Measurements from ENCODE around the gene CRYGN.

Gene CRYGN

GRCh38 chr7:151437866-151438516, 1.9 kb downstream of the CRYGN start:
- no peak for DNase-seq

- DNase-seq, result no peak
These were observed 2.8 kb downstream of the CRYGN start for GRCh38 chr7:151437159-151437553.

- no peak for DNase-seq
These were observed 3.3 kb downstream of the CRYGN start for GRCh38 chr7:151436446-151437158.

GRCh38 chr7:151435971-151436370, 4.0 kb downstream of the CRYGN start:
- DNase-seq, result no peak

GRCh38 chr7:151435103-151435916, 4.6 kb downstream of the CRYGN start:
- DNase-seq, result no peak

GRCh38 chr7:151434549-151434948, 5.4 kb downstream of the CRYGN start:
- DNase-seq, result no peak

GRCh38 chr7:151433721-151434400, 6.1 kb downstream of the CRYGN start:
- no peak for DNase-seq

- no peak for DNase-seq
These were observed 7.1 kb downstream of the CRYGN start for GRCh38 chr7:151432658-151433521.

GRCh38 chr7:151431768-151432311, 8.1 kb downstream of the CRYGN start:
- DNase-seq, result no peak

- no peak for DNase-seq
These were observed 8.6 kb downstream of the CRYGN start for GRCh38 chr7:151431281-151431767.

GRCh38 chr7:151430391-151431205, 9.3 kb downstream of the CRYGN start:
- DNase-seq, result no peak

GRCh38 chr7:151429560-151430331, 10.2 kb downstream of the CRYGN start:
- DNase-seq, result no peak

- no peak for DNase-seq
These were observed 10.7 kb downstream of the CRYGN start for GRCh38 chr7:151429237-151429559.

- no peak for DNase-seq
These were observed 11.3 kb downstream of the CRYGN start for GRCh38 chr7:151428378-151429236.

- DNase-seq, result no peak
These were observed 12.1 kb downstream of the CRYGN start for GRCh38 chr7:151427705-151428377.

- DNase-seq, result no peak
These were observed 12.8 kb downstream of the CRYGN start for GRCh38 chr7:151426904-151427704.

GRCh38 chr7:151426441-151426903, 13.5 kb downstream of the CRYGN start:
- DNase-seq, result no peak

All from bone marrow (tissue), 2 donors.